ENCODE data around the gene DOCK1.

DNA sequence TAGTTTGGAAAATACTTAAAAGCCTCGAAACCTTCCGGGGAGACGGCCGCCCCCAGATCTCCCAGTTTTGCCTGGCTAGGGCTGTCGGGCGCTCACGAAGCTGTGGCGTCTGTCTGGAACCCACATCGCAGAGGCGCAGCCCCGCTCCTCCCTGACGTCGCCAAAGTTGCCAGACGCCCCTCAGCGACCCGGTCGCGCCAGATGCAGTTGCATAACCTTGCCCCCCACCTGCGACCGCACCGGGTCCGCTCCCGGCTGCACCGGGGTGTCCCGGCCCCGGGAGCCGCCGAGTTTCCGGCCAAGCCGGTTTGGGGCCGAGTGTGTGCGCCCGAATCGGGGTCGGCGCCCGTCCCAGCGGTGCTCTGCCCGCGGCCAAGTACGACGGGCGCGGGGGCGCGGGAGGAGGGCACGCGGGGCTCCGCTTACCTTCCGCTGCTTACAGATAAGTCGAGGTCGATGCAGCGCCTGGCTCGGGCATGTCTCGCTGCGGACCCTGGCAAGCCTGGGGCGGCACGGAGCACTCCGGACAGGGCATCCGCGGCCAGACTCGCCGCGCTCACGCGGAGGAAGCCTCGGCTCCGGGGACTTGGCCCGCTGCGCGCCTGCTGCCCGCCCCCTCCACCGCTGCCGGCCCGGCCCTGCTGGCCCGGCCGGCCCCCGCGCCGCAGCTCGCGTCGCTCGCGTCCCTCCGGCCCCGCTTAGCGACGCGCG, 290.5 kb downstream of the DOCK1 start:
- TF ChIP-seq, protein P1, sequence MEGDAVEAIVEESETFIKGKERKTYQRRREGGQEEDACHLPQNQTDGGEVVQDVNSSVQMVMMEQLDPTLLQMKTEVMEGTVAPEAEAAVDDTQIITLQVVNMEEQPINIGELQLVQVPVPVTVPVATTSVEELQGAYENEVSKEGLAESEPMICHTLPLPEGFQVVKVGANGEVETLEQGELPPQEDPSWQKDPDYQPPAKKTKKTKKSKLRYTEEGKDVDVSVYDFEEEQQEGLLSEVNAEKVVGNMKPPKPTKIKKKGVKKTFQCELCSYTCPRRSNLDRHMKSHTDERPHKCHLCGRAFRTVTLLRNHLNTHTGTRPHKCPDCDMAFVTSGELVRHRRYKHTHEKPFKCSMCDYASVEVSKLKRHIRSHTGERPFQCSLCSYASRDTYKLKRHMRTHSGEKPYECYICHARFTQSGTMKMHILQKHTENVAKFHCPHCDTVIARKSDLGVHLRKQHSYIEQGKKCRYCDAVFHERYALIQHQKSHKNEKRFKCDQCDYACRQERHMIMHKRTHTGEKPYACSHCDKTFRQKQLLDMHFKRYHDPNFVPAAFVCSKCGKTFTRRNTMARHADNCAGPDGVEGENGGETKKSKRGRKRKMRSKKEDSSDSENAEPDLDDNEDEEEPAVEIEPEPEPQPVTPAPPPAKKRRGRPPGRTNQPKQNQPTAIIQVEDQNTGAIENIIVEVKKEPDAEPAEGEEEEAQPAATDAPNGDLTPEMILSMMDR (IDR thresholded peaks at IDR 0.05; ENCODE audit: low read length), result no peak
- TF ChIP-seq EZH2 (optimal IDR thresholded peaks at IDR 0.05; ENCODE audit: low read depth, low read length), result no peak

Data from MM.1S (cell line).